GM18861 (cell line): Measurements from ENCODE around the gene DPP8.
A peak's percentile ranks its signal among the peaks of the same experiment; 100 is the strongest.
"Not testable (repeated sequence)": the region's sequence is repeated elsewhere in the genome, so short reads cannot be mapped to it uniquely, and the experiment has no call there.

Experiments
- ATAC-seq: cut with Tn5 transposase; IDR thresholded peaks from one replicate; pipeline ENCODE4 v1.9.1; 2021; ENCODE audit not compliant: unreplicated experiment

Gene DPP8

GRCh38 chr15:65516997-65517865, at the start of gene DPP8:
Gene DPP8, minus strand, starts transcription at chr15:65517689. Its CDS starts 5,136 bp downstream, at chr15:65512553.
- ATAC-seq, result peak; percentile 89

GRCh38 chr15:65561934-65562333, 44.4 kb upstream of the DPP8 start:
- no peak for ATAC-seq

DNA sequence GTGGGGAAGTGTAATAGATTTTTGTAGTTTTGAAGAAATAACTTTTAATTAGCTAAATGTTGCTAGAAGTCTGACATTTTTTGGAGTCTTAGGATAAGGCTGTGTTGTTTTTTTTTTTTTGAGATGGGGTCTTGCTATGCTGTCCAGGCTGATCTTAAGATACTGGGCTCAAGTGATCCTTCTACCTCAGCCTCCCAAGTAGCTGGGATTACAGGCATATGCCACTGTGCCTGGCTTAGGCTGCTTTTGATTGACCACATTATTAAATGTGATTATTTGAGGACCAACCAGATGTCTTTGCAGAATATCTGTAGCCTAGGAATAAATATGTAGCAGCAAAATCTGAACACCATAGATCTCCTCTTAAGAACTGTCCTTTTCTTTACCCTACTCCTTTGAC, 42.5 kb upstream of the DPP8 start:
- no peak for ATAC-seq

DNA sequence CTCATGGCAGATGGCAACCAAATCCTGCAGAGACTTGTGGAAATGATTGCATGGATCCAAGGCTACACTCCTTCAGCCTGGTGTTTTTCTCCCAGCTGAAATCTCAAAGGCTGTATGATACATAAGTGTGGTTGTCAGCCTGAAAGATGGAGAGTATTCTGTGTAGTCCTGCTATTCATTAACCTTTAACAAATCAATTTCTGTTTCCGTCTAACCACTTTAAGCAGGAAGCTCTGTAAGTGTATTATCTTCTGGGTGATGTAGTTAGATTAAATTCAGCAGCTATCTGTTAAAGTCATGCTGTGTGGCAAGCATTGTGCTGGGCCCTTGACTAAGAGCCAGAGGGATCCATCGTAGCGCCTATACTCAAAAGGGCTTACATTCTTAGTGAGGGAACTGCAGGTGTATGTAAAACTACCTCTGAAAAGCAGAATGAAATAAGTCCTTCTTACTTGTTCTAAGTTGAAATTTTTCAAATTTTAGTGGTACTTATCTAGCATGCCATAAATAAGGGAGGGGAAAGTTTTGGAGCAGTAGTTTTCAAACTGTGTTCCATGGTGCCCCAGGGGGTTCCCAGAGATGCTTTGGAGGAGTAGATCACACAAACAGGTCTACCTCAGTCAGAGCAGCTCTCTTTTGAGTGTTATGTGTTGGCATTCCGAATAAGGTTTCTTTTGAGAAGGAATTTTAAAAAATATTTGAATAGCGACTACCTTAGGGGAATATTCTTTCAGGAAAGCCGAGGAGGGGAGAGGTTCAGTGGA, 41.7 kb upstream of the DPP8 start:
- ATAC-seq, result no peak

DNA sequence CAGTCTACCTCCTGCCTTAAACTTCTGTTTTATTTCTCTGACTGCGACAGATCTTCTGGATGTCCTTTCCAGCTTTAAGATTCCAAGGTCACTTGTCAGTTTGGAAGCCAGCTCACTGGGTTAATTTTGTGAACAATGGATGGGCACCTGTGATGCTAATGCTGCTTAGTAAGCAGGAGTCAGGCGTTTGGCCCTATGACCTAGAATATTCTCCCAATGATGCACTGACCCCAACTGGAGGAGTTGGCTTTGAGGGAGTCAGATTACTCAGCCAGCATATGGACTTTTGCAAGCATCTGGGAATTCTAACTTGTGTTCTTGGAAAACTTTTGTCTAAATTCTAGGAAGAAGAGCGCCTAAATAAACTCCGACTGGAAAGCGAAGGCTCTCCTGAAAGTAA, 40.8 kb upstream of the DPP8 start:
- no peak for ATAC-seq

DNA sequence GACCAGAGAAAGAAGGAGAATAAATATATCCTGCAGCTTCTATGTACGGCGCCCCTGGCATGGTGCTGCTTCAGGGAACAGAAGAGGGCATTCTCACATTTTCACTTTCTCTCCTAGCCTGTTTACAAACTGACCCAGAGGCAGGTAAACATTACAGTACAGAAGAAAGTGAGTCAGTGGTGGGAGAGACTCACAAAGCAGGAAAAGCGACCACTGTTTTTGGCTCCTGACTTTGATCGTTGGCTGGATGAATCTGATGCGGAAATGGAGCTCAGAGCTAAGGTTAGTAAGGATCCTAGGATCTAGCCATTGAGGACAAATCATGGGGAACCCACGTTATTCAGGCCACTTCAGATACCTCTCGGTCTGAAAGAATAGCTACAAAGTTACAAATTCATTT, 39.1 kb upstream of the DPP8 start:
- ATAC-seq, result no peak

GRCh38 chr15:65553691-65554090, 36.2 kb upstream of the DPP8 start:
- no peak for ATAC-seq

- not testable (repeated sequence) for ATAC-seq
Measured at GRCh38 chr15:65552851-65553250, 35.4 kb upstream of the DPP8 start.

DNA sequence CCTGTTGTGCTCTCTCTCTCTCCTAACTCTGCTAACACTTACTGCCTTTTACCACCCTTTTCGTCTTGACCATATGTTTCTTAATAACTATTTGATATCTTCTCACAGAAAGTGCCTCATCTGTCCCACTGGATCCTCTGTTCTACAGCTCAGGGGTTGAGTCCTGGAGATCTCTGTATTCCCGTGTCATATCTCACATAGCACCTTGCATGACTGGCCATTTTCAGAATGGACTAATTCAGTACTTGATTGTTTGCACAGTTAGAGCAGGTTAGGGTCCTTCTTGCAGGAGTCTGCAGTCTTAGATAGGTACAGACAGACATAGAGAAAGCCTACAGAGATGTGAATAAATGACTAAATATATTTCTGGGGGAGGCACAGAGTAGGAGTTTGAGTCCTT, 33.7 kb upstream of the DPP8 start:
- ATAC-seq, result no peak

DNA sequence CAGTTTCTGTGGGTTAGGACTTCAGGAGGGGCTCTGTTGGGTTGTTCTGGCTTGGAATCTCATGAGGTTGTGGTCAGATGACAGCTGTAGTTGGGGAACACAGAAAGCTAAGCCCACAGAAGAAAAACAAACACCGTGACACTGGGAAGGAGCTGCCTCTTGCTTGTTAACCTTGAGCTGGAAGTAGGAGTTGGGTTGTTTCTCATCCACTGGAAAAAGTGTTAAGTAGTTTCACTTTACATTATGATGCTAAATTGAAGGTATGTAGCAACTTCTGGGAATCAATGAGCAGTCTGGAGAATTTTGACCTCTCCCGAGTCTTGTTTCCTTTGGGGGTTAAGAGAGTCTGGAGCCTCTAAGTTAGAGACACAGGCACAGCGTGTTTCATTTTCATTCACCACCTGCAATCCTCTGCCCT, 33.2 kb upstream of the DPP8 start:
- no peak for ATAC-seq

DNA sequence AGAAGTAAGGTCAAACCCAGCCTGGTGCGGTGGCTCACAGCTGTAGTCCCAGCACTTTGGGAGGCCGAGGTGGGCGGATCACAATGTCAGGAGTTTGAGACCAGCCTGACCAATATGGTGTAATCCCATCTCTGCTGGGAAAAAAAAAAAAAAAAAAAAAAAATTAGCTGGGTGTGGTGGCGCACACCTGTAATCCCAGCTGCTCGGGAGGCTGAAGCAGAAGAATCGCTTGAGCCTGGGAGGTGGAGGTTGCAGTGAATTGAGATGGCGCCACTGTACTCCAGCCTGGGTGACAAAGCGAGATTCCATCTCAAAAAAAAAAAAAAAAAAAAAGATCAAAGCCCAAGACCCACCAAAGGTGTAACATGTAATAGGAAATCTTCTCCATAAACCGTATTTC, 31.8 kb upstream of the DPP8 start:
- ATAC-seq, result not testable (repeated sequence)

DNA sequence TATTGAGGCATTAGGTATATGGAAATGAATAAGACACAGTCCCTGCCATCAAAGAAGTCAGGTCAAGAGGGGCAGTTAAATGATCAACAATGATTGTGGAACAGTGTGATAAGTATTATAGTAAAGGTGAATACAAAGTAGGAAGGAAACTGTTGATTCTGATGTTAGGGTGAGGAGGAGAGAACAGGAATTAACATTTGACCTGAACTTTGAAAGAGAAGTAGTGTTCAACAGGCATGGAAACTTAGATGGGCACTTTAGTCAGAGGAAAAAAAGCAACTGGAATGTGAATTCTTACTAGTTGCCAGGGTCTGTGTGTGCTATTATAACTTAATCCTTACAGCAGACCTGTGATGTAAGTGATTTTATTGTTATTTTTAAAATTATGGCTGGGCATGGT, 30.4 kb upstream of the DPP8 start:
- no peak for ATAC-seq

GRCh38 chr15:65541231-65541820, 23.8 kb upstream of the DPP8 start:
- no peak for ATAC-seq

DNA sequence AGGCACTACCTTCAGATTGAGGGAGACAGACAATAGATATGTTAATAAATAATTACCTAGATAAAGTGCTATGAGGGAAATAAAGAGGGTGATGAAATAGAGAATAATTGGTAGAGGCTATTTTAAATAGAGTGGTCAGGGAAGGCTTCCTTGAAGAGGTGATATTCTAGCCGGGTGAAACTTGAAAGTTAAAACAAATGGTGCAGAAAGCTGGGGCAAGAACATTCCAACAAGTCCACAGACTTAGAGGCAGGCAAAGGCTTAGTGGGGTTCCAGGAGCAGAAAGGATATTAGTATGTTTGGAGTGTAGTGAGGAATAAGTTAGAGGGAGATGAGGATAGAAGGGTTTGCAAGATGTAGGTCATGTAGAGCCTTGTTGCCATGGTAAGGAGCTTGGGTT, 22.8 kb upstream of the DPP8 start:
- ATAC-seq, result no peak

GRCh38 chr15:65535192-65535591, 17.7 kb upstream of the DPP8 start:
- no peak for ATAC-seq

GRCh38 chr15:65533057-65533756, 15.7 kb upstream of the DPP8 start:
- ATAC-seq, result no peak

DNA sequence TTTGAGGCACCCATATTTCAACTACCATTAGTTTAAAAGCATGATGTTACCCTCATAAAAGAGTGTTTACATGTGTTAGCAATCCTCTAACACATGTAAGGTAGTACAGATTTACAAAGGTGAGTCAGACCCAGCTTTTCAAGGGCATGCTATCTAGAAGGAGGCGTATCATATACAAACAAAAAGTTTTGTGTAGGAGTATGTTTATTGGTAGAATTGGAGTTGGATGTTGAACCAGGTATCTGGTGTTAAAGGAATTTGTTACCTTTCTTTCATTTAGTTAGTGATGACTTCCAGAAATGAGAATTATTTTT, 15.2 kb upstream of the DPP8 start:
- ATAC-seq, result no peak

DNA sequence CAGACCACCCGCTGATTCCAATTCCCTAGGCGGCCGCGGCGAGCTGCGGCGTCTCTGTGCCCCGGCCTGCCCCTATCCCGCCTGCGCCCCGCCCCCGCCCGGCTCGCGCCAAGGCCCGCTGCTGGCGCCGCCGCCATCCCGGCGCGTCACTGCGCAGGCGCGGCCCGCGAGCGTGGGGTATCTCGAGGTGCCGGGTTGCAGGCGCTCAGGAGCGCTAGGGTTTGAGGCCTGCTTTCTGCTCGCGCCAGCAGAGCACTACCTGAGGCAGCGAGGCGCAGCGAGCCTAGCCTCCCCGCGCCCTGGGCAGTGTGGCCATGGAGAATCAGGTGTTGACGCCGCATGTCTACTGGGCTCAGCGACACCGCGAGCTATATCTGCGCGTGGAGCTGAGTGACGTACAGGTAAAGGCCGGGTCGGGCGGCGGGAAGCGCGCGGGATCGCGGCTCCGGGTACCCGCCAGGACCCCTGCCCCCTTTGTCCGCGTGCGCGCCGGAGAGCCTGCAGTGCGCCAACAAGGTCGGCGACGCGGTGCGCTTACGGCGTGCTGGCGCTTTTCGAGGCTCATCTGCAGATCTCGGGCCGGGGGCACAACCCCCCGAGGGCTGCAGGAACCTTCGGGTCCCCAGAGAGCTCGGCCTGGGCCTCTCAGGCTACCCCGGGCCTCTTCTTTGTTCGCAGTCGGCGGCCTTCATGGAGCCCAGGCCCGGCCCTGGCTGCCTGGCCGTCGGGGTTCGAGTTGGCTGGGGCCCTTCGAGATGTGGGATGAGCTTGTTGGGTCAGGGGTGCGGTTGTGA, 13.0 kb upstream of the DPP8 start, which contains the start of gene HACD3:
Gene HACD3 (plus strand): TSS at position 146 of the 794 bp plus-strand sequence. CDS start 169 bp downstream, at position 315.
- ATAC-seq, result peak; percentile 76

- no peak for ATAC-seq
Measured at GRCh38 chr15:65529762-65530317, 12.4 kb upstream of the DPP8 start.

- ATAC-seq, result no peak
Measured at GRCh38 chr15:65528461-65529060, 11.1 kb upstream of the DPP8 start.
